Endodermal cell (in vitro differentiated cells): Measurements from ENCODE around the gene AIF1. TPM values are rescaled to one million over a fixed set of nuclear protein-coding genes. Genes with fewer than 3 reads are reported as not detected.

Source experiments
- DNase-seq: peaks from one replicate; pipeline ENCODE4 v3.0.0-alpha.2; 2017
- H3K27ac ChIP-seq: 2 replicates; pipeline ENCODE4 v1.5.1; 2013; ENCODE audit warnings: mild to moderate bottlenecking, low read depth, low read length, moderate library complexity
- H3K27me3 ChIP-seq: 2 replicates; pipeline ENCODE4 v1.6.1; 2013; ENCODE audit warnings: mild to moderate bottlenecking, low read length, moderate library complexity; ENCODE audit not compliant: insufficient read depth, control insufficient read depth, poor library complexity, severe bottlenecking
- H3K36me3 ChIP-seq: 2 replicates; pipeline ENCODE4 v1.7.0; 2013; ENCODE audit warnings: mild to moderate bottlenecking, low read length, moderate library complexity; ENCODE audit not compliant: control insufficient read depth, insufficient read depth
- H3K4me1 ChIP-seq: one replicate; pipeline ENCODE4 v1.7.0; 2013; ENCODE audit warnings: low read length; ENCODE audit not compliant: control insufficient read depth, insufficient read depth
- H3K4me3 ChIP-seq: 2 replicates; pipeline ENCODE4 v1.5.1; 2013; ENCODE audit warnings: mild to moderate bottlenecking, low read length, moderate library complexity
- H3K9ac ChIP-seq: 2 replicates; pipeline ENCODE4 v1.6.1; 2013; ENCODE audit warnings: mild to moderate bottlenecking, low read length, moderate library complexity; ENCODE audit not compliant: poor library complexity, severe bottlenecking; ENCODE audit errors: extremely low read depth
- H3K9me3 ChIP-seq: 2 replicates; pipeline ENCODE4 v1.6.1; 2013; ENCODE audit warnings: mild to moderate bottlenecking, low read length, moderate library complexity; ENCODE audit not compliant: control insufficient read depth
- H3K27ac Mint-ChIP-seq: 2 replicates; pipeline ENCODE4 v1.8.0; 2020; ENCODE audit warnings: mixed read lengths
- H3K27me3 Mint-ChIP-seq: 2 replicates; pipeline ENCODE4 v1.8.0; 2021; ENCODE audit warnings: mild to moderate bottlenecking, mixed read lengths; ENCODE audit not compliant: insufficient read depth
- H3K36me3 Mint-ChIP-seq: 2 replicates; pipeline ENCODE4 v1.8.0; 2020; ENCODE audit warnings: low read depth, mixed read lengths
- H3K4me1 Mint-ChIP-seq: 2 replicates; pipeline ENCODE4 v1.8.0; 2020; ENCODE audit warnings: mixed read lengths
- H3K4me3 Mint-ChIP-seq: 2 replicates; pipeline ENCODE4 v1.8.0; 2020; ENCODE audit warnings: mild to moderate bottlenecking, moderate library complexity, mixed read lengths
- H3K9me3 Mint-ChIP-seq: 2 replicates; pipeline ENCODE4 v1.8.0; 2020; ENCODE audit warnings: mild to moderate bottlenecking, mixed read lengths
- CTCF ChIP-seq: fragments of 200-600 bp; sonication (generic); conservative IDR thresholded peaks from 2 replicates; pipeline ENCODE4 v1.5.0; 2021; ENCODE audit warnings: antibody characterized with exemption, mild to moderate bottlenecking
- WGBS, 2 experiments: methylation state at CpG; one replicate each; pipeline versions ENCODE4 v1.1.5 to v1.1.7; 2013; ENCODE audit warnings: missing lambda C conversion rate in 2 of 2, mixed read lengths in 1 of 2; ENCODE audit not compliant: insufficient coverage in 1 of 2, insufficient read length in 1 of 2; 5-methylcytosine and 5-hydroxymethylcytosine counted together
- total RNA-seq, 2 donors: library from RNA; stranded (reverse); fragmentation: NEBNext Ultra II Directional in 1 of 2; extraction: Animal tissue kit (Norgen Biotek cat#: 25700) in 1 of 2; gene quantifications; 2 replicates in 1 of 2; 3 replicates in 1 of 2; pipeline ENCODE4 v1.2.1, GENCODE V29; 2021

Gene AIF1
- total RNA-seq, 2 donors from 2014 or later = 0.70 to 1.7 TPM

GRCh38 chr6:31627690-31628287 is 12.8 kb downstream of the AIF1 start:
- H3K9ac ChIP-seq = no peak overlapping the region
- no peak overlapping the region for H3K27ac Mint-ChIP-seq

GRCh38 chr6:31629014-31629413 is 14.0 kb downstream of the AIF1 start:
- Mint-ChIP-seq H3K27me3 (no peaks in the 10 kb centered on the region), H3K4me1 (no peaks in the 10 kb centered on the region), H3K4me3 (no peak overlapping the region), H3K27ac (peak overlapping the region; percentile 82), H3K9me3 (no peaks in the 10 kb centered on the region), H3K36me3 (peaks cover 93% of the 10 kb centered on the region)
- TF ChIP-seq CTCF = no peak
- Histone ChIP-seq H3K27ac (no peak overlapping the region), H3K4me3 (no peak overlapping the region), H3K9ac (no peak overlapping the region), H3K36me3 (peaks cover 95% of the 10 kb centered on the region), H3K9me3 (no peaks in the 10 kb centered on the region), H3K4me1 (no peaks in the 10 kb centered on the region), H3K27me3 (no peaks in the 10 kb centered on the region)
- WGBS, 2 experiments = 94 to 95% methylated on average over 5 to 7 of the region's 7 CpGs
- no peak for DNase-seq

More at GRCh38 chr6:31627690-31628287, 12.8 kb downstream of the AIF1 start:
- Mint-ChIP-seq H3K4me3 (no peak overlapping the region), H3K4me1 (peaks cover 2% of the 10 kb centered on the region), H3K9me3 (no peaks in the 10 kb centered on the region), H3K27me3 (no peaks in the 10 kb centered on the region), H3K36me3 (peaks cover 93% of the 10 kb centered on the region)
- DNase-seq = no peak
- Histone ChIP-seq H3K36me3 (peaks cover 95% of the 10 kb centered on the region), H3K27ac (no peak overlapping the region), H3K4me3 (no peak overlapping the region), H3K27me3 (no peaks in the 10 kb centered on the region), H3K4me1 (no peaks in the 10 kb centered on the region), H3K9me3 (no peaks in the 10 kb centered on the region)
- TF ChIP-seq CTCF = no peak
- WGBS, 2 experiments = 96 to 97% methylated on average over 15 to 19 of the region's 19 CpGs

GRCh38 chr6:31630177-31630934 is 15.3 kb downstream of the AIF1 start:
- H3K27ac Mint-ChIP-seq = peak overlapping the region; percentile 44
- no peaks in the 10 kb centered on the region for H3K27me3 Mint-ChIP-seq
- H3K4me3 ChIP-seq = no peak overlapping the region
- peaks cover 95% of the 10 kb centered on the region for H3K36me3 ChIP-seq
- H3K4me1 Mint-ChIP-seq = no peaks in the 10 kb centered on the region
- no peaks in the 10 kb centered on the region for H3K27me3 ChIP-seq
- 94 to 96% methylated on average over 25 of the region's 25 CpGs for WGBS, 2 experiments
- no peak overlapping the region for H3K9ac ChIP-seq
- H3K27ac ChIP-seq = no peak overlapping the region
- no peak for DNase-seq
- H3K4me3 Mint-ChIP-seq = no peak overlapping the region
- peaks cover 93% of the 10 kb centered on the region for H3K36me3 Mint-ChIP-seq
- H3K4me1 ChIP-seq = no peaks in the 10 kb centered on the region
- no peak for TF ChIP-seq CTCF
- no peaks in the 10 kb centered on the region for H3K9me3 ChIP-seq
- H3K9me3 Mint-ChIP-seq = no peaks in the 10 kb centered on the region
